DMS114 treated with DMSO at 0.1 percent for 48 hours (cell line): Measurements from ENCODE around the gene ZFX.
"Not testable (repeated sequence)": the region's sequence is repeated elsewhere in the genome, so short reads cannot be mapped to it uniquely, and the experiment has no call there.

Experiments used
- DNase-seq: peaks from one replicate; lab custom pipeline; 2025; ENCODE audit not compliant: unreplicated experiment; lab: John Stamatoyannopoulos, UW

ZFX gene

GRCh38 chrX:24150898-24151297 lies 1.4 kb downstream of the ZFX start:
- DNase-seq, result no peak

- DNase-seq, result peak; percentile 8
These were observed 2.0 kb downstream of the ZFX start for GRCh38 chrX:24151513-24151912.

- DNase-seq, result no peak
These were observed 3.8 kb downstream of the ZFX start for GRCh38 chrX:24153178-24153795.

- DNase-seq, result no peak
These were observed 4.3 kb downstream of the ZFX start for GRCh38 chrX:24153796-24154189.

GRCh38 chrX:24154490-24155034 lies 5.0 kb downstream of the ZFX start:
- DNase-seq, result no peak

GRCh38 chrX:24155747-24156146 lies 6.2 kb downstream of the ZFX start:
- DNase-seq, result not testable (repeated sequence)

GRCh38 chrX:24156177-24156576 lies 6.6 kb downstream of the ZFX start:
- DNase-seq, result no peak

- DNase-seq, result no peak
These were observed 9.4 kb downstream of the ZFX start for GRCh38 chrX:24158881-24159280.

GRCh38 chrX:24166078-24166477 lies 16.5 kb downstream of the ZFX start:
- DNase-seq, result no peak

- no peak for DNase-seq
These were observed 18.4 kb downstream of the ZFX start for GRCh38 chrX:24167719-24168472.

- no peak for DNase-seq
These were observed 19.3 kb downstream of the ZFX start for GRCh38 chrX:24168807-24169206.

- DNase-seq, result no peak
These were observed 19.7 kb downstream of the ZFX start for GRCh38 chrX:24169211-24169610.

GRCh38 chrX:24173115-24173847 lies 23.8 kb downstream of the ZFX start:
- DNase-seq, result no peak

- no peak for DNase-seq
These were observed 25.7 kb downstream of the ZFX start for GRCh38 chrX:24175276-24175675.

GRCh38 chrX:24178441-24178840 lies 28.9 kb downstream of the ZFX start:
- no peak for DNase-seq

GRCh38 chrX:24184018-24184417 lies 34.5 kb downstream of the ZFX start:
- no peak for DNase-seq

- DNase-seq, result no peak
These were observed 37.0 kb downstream of the ZFX start for GRCh38 chrX:24186483-24186882.

- DNase-seq, result no peak
These were observed 37.5 kb downstream of the ZFX start for GRCh38 chrX:24186986-24187385.

- DNase-seq, result no peak
These were observed 40.0 kb downstream of the ZFX start for GRCh38 chrX:24189490-24189889.

- DNase-seq, result no peak
These were observed 41.1 kb downstream of the ZFX start for GRCh38 chrX:24190500-24191156.

GRCh38 chrX:24196509-24196908 lies 47.0 kb downstream of the ZFX start:
- no peak for DNase-seq
